ENCODE results near the gene COL2A1. TPM values are rescaled to one million over a fixed set of nuclear protein-coding genes. Genes with fewer than 3 reads are reported as not detected.

The COL2A1 gene
- total RNA-seq, 4 donors from 2014 or later: 0.16 to 4.2 (median 1.9) TPM

DNA sequence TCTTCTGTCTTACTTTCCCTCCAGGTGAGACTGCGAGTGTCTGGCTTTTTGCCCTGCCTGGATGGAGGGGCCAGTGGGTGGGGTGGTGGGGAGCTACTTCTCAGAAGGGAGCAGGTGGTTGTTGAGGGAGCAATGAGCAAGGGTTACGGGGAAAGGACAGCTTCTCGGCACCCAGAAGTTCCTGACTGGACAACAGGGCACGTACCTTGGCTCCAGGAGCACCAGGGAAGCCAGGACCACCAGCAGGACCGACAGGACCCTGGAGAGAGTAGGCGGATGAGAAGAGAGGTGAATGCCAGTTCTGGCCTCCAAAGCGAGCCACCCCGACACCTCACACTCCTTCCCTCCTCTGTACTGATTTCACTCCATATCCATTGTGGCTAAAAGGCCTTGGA, 15.3 kb downstream of the COL2A1 start:
- no peaks in the 10 kb centered on the region for H3K36me3 ChIP-seq
- in situ Hi-C loops (cut with MboI; ENCODE audit: low pct_ligation_motif_present in 1 of 4, low pct_unique_long_range_greater_than_20kb in 1 of 4, low sequenced_read_pairs in 3 of 4): no loop called here

DNA sequence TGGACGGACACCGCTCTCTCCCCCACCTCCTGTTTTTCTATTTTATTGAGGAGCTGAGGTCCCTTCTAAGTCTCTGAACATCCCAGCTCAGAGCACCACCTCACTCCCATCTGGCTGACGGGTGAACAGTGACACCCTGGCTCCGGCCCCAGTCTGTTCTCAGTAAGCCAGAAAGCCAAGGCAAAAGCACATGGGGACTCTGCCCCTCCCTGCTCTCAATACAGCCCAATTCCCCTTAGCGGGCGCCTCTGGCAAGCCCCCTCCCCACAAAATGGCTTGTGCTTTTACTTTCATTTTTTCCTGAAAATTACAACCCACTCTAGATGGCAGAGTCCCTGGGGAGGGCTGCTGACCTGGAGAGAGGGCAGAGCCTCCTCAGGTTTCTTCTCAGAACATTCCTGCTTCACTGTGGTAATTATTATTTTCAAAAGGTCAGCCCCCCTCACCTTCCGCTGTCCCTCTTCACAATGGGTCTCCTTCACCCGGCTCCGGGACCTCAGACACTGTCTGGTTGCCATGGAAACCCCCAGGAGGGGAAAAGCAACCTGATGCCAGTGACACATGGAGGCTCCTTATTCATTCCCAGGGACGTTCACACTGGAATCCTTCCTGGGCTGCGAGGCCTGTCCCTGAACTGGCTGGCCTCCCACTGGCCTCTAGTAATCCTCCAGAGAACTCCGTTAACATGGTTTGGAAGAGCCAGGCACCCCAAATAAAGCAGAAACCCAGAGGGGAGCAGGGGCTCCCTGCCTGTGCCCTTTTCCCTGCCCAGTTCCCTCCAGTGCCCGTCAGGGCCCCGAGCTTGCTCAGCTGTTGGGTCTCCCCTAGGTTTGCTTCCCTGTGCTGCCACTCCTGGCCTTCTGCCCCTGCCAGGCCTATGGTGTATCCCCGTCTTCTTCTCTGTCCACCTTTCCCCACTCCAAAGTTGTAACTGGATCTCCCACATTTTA, 15.9 kb downstream of the COL2A1 start:
- Histone ChIP-seq H3K4me1 (peaks cover 0 to 4% (median 0%) of the 10 kb centered on the region in 4 donors), H3K27ac (no peak overlapping the region), H3K4me3 (no peak overlapping the region), H3K36me3 (no peaks in the 10 kb centered on the region), H3K27me3 (no peaks in the 10 kb centered on the region), H3K9me3 (no peaks in the 10 kb centered on the region)
- in situ Hi-C loops (cut with MboI; ENCODE audit: low pct_ligation_motif_present in 1 of 4, low pct_unique_long_range_greater_than_20kb in 1 of 4, low sequenced_read_pairs in 3 of 4): no loop called here
- TF ChIP-seq EP300 (IDR thresholded peaks at IDR 0.05; ENCODE audit: low read depth) (no peak), POLR2AphosphoS5 (IDR thresholded peaks at IDR 0.05) (no peak), POLR2A (IDR thresholded peaks at IDR 0.05) (no peak)
- TF ChIP-seq, protein P1, sequence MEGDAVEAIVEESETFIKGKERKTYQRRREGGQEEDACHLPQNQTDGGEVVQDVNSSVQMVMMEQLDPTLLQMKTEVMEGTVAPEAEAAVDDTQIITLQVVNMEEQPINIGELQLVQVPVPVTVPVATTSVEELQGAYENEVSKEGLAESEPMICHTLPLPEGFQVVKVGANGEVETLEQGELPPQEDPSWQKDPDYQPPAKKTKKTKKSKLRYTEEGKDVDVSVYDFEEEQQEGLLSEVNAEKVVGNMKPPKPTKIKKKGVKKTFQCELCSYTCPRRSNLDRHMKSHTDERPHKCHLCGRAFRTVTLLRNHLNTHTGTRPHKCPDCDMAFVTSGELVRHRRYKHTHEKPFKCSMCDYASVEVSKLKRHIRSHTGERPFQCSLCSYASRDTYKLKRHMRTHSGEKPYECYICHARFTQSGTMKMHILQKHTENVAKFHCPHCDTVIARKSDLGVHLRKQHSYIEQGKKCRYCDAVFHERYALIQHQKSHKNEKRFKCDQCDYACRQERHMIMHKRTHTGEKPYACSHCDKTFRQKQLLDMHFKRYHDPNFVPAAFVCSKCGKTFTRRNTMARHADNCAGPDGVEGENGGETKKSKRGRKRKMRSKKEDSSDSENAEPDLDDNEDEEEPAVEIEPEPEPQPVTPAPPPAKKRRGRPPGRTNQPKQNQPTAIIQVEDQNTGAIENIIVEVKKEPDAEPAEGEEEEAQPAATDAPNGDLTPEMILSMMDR (IDR thresholded peaks at IDR 0.05): no peak
- DNase-seq: no peak
- intact Hi-C loops (cut with DNase I; ENCODE audit: low total_unique reads): no loop called here
- WGBS, 2 donors (ENCODE audit: low coverage in 1 of 2): 71 to 86% methylated on average over 4 to 15 of the region's 15 CpGs

More for the DNA sequence above, 15.3 kb downstream of the COL2A1 start:
- intact Hi-C loops (cut with DNase I; ENCODE audit: low total_unique reads): no loop called here
- H3K27ac ChIP-seq: no peak overlapping the region
- no peak overlapping the region for H3K4me3 ChIP-seq
- DNase-seq: no peak
- H3K9me3 ChIP-seq: no peaks in the 10 kb centered on the region
- 90 to 95% methylated on average over 2 to 8 of the region's 8 CpGs for WGBS, 2 donors (ENCODE audit: low coverage in 1 of 2)
- no peaks in the 10 kb centered on the region for H3K27me3 ChIP-seq
- TF ChIP-seq, protein P1 (IDR thresholded peaks at IDR 0.05): no peak
- peaks cover 0 to 4% (median 0%) of the 10 kb centered on the region in 4 donors for H3K4me1 ChIP-seq

DNA sequence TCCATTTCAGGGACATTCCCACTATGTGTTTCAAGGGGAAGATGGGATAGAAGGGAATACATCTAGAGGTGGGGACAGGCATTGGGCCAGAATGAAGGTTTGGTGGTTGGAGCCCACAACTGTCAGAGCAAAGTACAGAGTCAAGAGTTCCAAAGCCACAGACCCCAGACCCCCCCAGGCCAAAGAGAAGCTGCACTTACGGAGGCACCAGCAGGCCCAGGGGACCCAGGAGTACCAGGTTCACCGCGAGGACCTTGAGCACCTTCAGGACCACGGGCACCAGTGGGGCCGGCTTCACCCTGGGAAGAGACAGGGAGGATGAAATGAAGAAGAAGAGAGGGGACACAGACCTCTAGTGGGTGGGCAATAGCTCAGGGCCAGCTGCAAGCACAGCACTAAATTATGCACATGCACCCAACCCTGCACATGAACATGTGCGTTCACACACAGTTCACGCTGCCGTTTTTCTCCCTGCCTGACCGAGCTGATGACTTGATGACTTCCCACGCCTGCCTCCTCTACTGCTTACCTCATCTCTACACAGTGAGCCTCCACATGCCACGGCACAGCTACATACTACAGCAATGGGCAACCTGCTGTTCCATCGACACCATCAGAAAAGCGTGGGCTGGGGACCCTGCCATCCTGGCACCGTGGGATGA, 16.7 kb downstream of the COL2A1 start:
- 83% methylated on average over 14 of the region's 14 CpGs; no CpG with 5 or more reads in 1 of the 2 donors for WGBS, 2 donors (ENCODE audit: low coverage in 1 of 2)
- in situ Hi-C loops (cut with MboI; ENCODE audit: low pct_ligation_motif_present in 1 of 4, low pct_unique_long_range_greater_than_20kb in 1 of 4, low sequenced_read_pairs in 3 of 4) (no loop called here), intact Hi-C loops (cut with DNase I; ENCODE audit: low total_unique reads) (no loop called here)
- TF ChIP-seq, protein P1 (IDR thresholded peaks at IDR 0.05): no peak
- TF ChIP-seq POLR2AphosphoS5 (IDR thresholded peaks at IDR 0.05) (no peak), EP300 (IDR thresholded peaks at IDR 0.05; ENCODE audit: low read depth) (no peak), POLR2A (IDR thresholded peaks at IDR 0.05) (no peak)
- Histone ChIP-seq H3K9me3 (no peaks in the 10 kb centered on the region), H3K27me3 (no peaks in the 10 kb centered on the region), H3K36me3 (no peaks in the 10 kb centered on the region), H3K4me1 (peaks cover 0 to 4% (median 0%) of the 10 kb centered on the region in 4 donors), H3K27ac (no peak overlapping the region), H3K4me3 (no peak overlapping the region)
- DNase-seq: no peak

DNA sequence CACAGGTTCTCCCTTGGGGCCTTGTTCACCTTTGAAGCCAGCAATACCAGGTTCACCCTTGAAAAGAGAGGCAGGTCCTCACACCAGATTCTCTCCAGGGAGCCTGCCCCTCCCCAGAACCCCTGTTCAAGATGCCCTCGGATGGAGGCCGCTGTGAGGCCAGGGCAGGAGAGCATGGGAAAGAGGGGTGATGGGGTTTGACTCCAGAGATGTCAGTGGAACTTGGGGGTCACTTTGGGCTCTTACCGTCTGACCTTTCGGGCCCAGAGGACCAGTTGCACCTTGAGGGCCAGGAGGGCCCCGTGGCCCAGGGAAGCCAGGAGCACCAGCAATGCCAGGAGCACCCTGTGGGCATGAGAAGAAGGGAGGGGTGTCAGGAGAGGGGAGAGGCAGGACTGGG, 17.4 kb downstream of the COL2A1 start:
- H3K9me3 ChIP-seq: no peaks in the 10 kb centered on the region
- TF ChIP-seq, protein P1 (IDR thresholded peaks at IDR 0.05): no peak
- no peak for TF ChIP-seq POLR2AphosphoS5 (IDR thresholded peaks at IDR 0.05)
- peaks cover 2% of the 10 kb centered on the region for H3K27me3 ChIP-seq
- H3K36me3 ChIP-seq: no peaks in the 10 kb centered on the region
- in situ Hi-C loops (cut with MboI; ENCODE audit: low pct_ligation_motif_present in 1 of 4, low pct_unique_long_range_greater_than_20kb in 1 of 4, low sequenced_read_pairs in 3 of 4) (no loop called here), intact Hi-C loops (cut with DNase I; ENCODE audit: low total_unique reads) (no loop called here)
- WGBS, 2 donors (ENCODE audit: low coverage in 1 of 2): 93% methylated on average over 5 of the region's 5 CpGs; no CpG with 5 or more reads in 1 of the 2 donors
- H3K4me1 ChIP-seq: peaks cover 0 to 4% (median 1%) of the 10 kb centered on the region in 4 donors
- no peak overlapping the region for H3K27ac ChIP-seq
- DNase-seq: no peak
- no peak overlapping the region for H3K4me3 ChIP-seq

Data from transverse colon (tissue), 4 donors.